Endothelial cell (in vitro differentiated cells): ENCODE data around the gene NFIC. TPM values are rescaled to one million over a fixed set of nuclear protein-coding genes. Genes with fewer than 3 reads are reported as not detected.

Source experiments
- DNase-seq: peaks from one replicate; pipeline ENCODE4 v3.0.0; 2021; ENCODE audit warnings: low spot score
- H3K27ac Mint-ChIP-seq: one replicate; pipeline ENCODE4 v1.8.0; 2021; ENCODE audit warnings: mixed read lengths, inconsistent platforms; ENCODE audit not compliant: unreplicated experiment
- H3K27me3 Mint-ChIP-seq: one replicate; pipeline ENCODE4 v1.8.0; 2021; ENCODE audit warnings: mild to moderate bottlenecking, moderate library complexity, mixed read lengths, inconsistent platforms; ENCODE audit not compliant: unreplicated experiment
- H3K36me3 Mint-ChIP-seq: one replicate; pipeline ENCODE4 v1.8.0; 2021; ENCODE audit warnings: mild to moderate bottlenecking, low read depth, mixed read lengths, inconsistent platforms; ENCODE audit not compliant: unreplicated experiment
- H3K4me1 Mint-ChIP-seq: one replicate; pipeline ENCODE4 v1.8.0; 2021; ENCODE audit warnings: mild to moderate bottlenecking, mixed read lengths, inconsistent platforms; ENCODE audit not compliant: unreplicated experiment
- H3K4me3 Mint-ChIP-seq: one replicate; pipeline ENCODE4 v1.8.0; 2021; ENCODE audit warnings: mild to moderate bottlenecking, mixed read lengths, inconsistent platforms; ENCODE audit not compliant: unreplicated experiment
- H3K9me3 Mint-ChIP-seq: one replicate; pipeline ENCODE4 v1.8.0; 2021; ENCODE audit warnings: mixed read lengths, inconsistent platforms; ENCODE audit not compliant: unreplicated experiment
- total RNA-seq: library from RNA; stranded (reverse); fragmentation: NEBNext Ultra II Directional; extraction: Animal tissue kit (Norgen Biotek cat#: 25700); gene quantifications from one replicate; pipeline ENCODE4 v1.2.1, GENCODE V29; 2021; ENCODE audit not compliant: unreplicated experiment
- TF ChIP-seq, protein P1 (sequence below): fragments of 200-600 bp; sonication (generic); IDR thresholded peaks from one replicate; pipeline ENCODE4 v1.5.0; 2021; ENCODE audit warnings: antibody characterized with exemption; ENCODE audit not compliant: unreplicated experiment

The NFIC gene
- total RNA-seq, 1 donor from 2014 or later = 4.9 TPM

DNA sequence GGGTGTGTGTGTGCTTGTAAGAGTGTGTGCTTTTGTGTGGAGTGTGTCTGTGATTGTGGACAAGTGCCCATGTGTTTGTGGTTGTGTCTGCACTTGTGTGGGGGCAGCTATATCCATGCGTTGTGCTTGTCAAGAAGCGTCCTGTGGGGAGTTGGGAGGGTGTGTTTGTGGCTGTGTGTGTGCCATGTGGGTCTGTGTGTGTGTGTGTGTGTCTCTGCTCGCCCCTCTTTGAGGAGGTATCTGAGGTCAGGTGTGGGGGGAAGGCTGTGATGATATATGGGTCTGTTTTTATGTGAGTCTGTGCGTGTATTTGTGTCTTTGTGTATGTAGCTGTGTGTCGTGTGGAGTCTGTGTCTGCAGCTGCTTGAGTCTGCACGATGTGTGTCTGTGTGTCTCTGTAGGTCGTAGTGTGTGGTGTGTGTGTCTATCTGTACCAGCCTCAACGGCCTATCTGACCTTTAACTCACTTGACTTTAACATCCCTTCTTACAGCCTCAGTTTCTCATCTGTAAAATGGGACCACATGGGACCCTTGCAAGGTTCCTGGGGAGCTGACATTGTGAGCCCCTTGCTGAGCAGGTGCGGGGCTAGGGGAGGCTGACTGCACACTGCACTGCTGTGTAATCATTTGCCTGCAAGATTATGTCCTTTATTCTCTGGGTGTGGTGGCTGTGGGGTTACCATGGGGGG, 4.0 kb upstream of the NFIC start:
- Mint-ChIP-seq H3K4me1 (no peaks in the 10 kb centered on the region), H3K27ac (no peak overlapping the region), H3K4me3 (peak overlapping the region; percentile 3), H3K36me3 (no peaks in the 10 kb centered on the region), H3K27me3 (peaks cover 40% of the 10 kb centered on the region), H3K9me3 (no peaks in the 10 kb centered on the region)
- DNase-seq = no peak
- TF ChIP-seq, protein P1, sequence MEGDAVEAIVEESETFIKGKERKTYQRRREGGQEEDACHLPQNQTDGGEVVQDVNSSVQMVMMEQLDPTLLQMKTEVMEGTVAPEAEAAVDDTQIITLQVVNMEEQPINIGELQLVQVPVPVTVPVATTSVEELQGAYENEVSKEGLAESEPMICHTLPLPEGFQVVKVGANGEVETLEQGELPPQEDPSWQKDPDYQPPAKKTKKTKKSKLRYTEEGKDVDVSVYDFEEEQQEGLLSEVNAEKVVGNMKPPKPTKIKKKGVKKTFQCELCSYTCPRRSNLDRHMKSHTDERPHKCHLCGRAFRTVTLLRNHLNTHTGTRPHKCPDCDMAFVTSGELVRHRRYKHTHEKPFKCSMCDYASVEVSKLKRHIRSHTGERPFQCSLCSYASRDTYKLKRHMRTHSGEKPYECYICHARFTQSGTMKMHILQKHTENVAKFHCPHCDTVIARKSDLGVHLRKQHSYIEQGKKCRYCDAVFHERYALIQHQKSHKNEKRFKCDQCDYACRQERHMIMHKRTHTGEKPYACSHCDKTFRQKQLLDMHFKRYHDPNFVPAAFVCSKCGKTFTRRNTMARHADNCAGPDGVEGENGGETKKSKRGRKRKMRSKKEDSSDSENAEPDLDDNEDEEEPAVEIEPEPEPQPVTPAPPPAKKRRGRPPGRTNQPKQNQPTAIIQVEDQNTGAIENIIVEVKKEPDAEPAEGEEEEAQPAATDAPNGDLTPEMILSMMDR = no peak

DNA sequence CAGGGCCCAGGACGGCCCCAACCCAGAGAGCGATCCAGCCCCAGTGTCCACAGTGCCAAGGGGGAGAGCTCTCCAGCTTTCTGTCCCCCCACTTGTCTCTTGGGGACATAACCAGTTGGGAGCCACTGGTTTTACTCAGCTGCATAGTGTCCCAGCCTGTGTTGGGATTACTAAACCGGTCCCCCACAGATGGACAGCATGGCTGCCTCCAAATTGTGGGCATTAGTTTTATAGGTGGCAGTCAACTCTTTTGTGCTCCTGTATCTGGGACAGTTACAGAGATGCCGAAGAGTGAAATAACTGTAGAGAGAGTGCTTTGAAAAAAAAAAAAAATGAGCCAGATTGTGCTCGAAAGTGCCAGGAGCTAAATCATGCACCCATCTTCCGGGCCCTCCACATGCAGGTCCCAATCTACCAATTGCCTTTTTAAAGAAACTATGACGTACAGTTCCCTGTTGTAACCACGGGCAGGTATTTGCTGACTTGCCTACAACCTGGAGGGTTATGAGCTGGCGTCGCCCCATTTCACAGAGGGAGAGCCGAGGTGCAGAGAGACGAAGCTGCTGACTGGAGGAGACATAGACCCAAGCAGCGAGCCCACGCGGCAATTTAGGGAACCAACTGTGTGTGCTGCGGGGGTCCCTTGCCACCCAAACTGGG, 2.4 kb upstream of the NFIC start:
- no peak for DNase-seq
- Mint-ChIP-seq H3K4me3 (no peak overlapping the region), H3K9me3 (no peaks in the 10 kb centered on the region), H3K27me3 (peaks cover 40% of the 10 kb centered on the region), H3K4me1 (peaks cover 3% of the 10 kb centered on the region), H3K36me3 (peaks cover 3% of the 10 kb centered on the region), H3K27ac (no peak overlapping the region)
- TF ChIP-seq, protein P1 = no peak

DNA sequence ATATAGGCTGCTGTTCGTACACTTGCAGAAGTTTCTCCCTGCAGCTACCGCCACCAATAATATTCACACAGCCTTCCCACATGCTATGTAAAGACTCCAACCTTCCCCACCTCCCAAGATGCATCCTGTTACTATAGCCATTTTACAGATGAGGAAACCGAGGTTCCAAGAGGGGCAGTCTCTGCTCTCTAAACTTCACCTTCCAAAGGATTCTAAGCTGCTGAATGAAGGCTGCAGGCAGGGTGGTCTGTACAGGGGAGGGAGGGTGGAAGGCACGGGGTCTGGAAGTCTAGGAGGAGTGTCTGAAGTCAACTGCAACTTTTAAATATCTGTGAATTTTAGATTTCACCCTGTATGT, 1.9 kb upstream of the NFIC start:
- H3K4me1 Mint-ChIP-seq = peaks cover 4% of the 10 kb centered on the region
- H3K9me3 Mint-ChIP-seq = no peaks in the 10 kb centered on the region
- no peak overlapping the region for H3K27ac Mint-ChIP-seq
- TF ChIP-seq, protein P1 = no peak
- DNase-seq = no peak
- no peak overlapping the region for H3K4me3 Mint-ChIP-seq
- peaks cover 5% of the 10 kb centered on the region for H3K36me3 Mint-ChIP-seq
- H3K27me3 Mint-ChIP-seq = peaks cover 41% of the 10 kb centered on the region

DNA sequence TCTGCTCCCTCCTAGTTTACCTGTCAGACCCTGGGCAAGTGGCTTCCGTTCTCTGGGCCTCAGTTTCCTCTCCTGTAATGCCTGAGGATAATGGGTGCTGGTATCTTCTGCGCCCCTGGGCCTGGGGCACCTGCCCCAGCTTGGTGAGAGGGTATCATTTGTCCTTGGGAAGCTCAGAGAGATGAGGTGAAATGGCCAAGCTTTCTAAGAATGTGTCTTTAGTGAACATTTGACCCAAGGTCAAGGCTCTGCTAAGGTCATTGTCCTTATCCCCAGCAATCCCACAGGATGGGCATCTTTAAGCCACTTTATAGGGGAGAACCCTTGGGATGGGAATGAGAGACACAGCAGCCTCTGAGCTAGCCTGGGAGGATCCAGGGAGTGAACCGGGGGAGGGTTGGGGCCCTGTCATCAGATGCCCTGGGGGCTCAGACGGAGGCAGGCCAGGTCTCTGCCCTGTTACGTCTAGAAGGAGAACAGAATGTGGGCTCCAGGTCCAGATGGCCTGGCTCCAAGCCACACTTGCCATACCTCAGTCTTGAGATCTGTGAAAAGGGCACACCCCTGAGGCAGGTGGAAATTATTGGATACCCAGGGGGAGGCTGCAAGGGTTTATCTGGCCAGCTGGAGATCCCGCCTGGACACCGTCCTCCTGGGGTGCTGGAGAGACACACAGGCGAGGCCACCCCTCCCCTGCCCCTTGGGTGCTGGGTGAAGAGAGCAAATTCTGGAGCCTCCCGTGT, 1.1 kb upstream of the NFIC start:
- no peak overlapping the region for H3K27ac Mint-ChIP-seq
- no peaks in the 10 kb centered on the region for H3K9me3 Mint-ChIP-seq
- peaks cover 5% of the 10 kb centered on the region for H3K36me3 Mint-ChIP-seq
- H3K4me3 Mint-ChIP-seq = no peak overlapping the region
- peaks cover 7% of the 10 kb centered on the region for H3K4me1 Mint-ChIP-seq
- no peak for DNase-seq
- TF ChIP-seq, protein P1 = no peak
- H3K27me3 Mint-ChIP-seq = peaks cover 47% of the 10 kb centered on the region
